Adipocyte (in vitro differentiated cells): ENCODE data around the gene VRK1.
A peak's percentile ranks its signal among the peaks of the same experiment; 100 is the strongest.

ENCODE experiments used
- DNase-seq: peaks from one replicate; pipeline ENCODE4 v3.0.0-alpha.2; 2015; ENCODE audit warnings: low read depth
- H3K27me3 ChIP-seq: replicated peaks from 2 replicates; pipeline ENCODE4 v1.7.0; 2013; ENCODE audit warnings: mild to moderate bottlenecking, low read length, moderate library complexity; ENCODE audit not compliant: control insufficient read depth, insufficient read depth
- H3K36me3 ChIP-seq: 2 replicates; pipeline ENCODE4 v1.7.0; 2013; ENCODE audit warnings: low read length, mild to moderate bottlenecking, moderate library complexity; ENCODE audit not compliant: control insufficient read depth, insufficient read depth, severe bottlenecking
- H3K4me1 ChIP-seq: 2 replicates; pipeline ENCODE4 v1.7.0; 2013; ENCODE audit warnings: mild to moderate bottlenecking, low read length, moderate library complexity; ENCODE audit not compliant: control insufficient read depth, insufficient read depth
- H3K4me3 ChIP-seq: 2 replicates; pipeline ENCODE4 v1.7.0; 2013; ENCODE audit warnings: mild to moderate bottlenecking, low read length, moderate library complexity
- H3K9ac ChIP-seq: 2 replicates; pipeline ENCODE4 v1.7.0; 2013; ENCODE audit warnings: mild to moderate bottlenecking, low read length, moderate library complexity
- H3K9me3 ChIP-seq: 2 replicates; pipeline ENCODE4 v1.7.0; 2013; ENCODE audit warnings: mild to moderate bottlenecking, low read length, moderate library complexity; ENCODE audit not compliant: control insufficient read depth

VRK1 gene

GRCh38 chr14:96796851-96797581, at the start of gene VRK1:
TSS of gene VRK1 (plus strand) at chr14:96797382. CDS start at chr14:96833472, 36,090 bp downstream.
- peak; percentile 99 for DNase-seq
- no peaks in the 10 kb centered on the region for H3K27me3 ChIP-seq
- H3K9me3 ChIP-seq = no peaks in the 10 kb centered on the region
- peak within 1 kb of the TSS; percentile 93 for H3K4me3 ChIP-seq
- H3K4me1 ChIP-seq = peaks cover 13% of the 10 kb centered on the region
- no peaks in the 10 kb centered on the region for H3K36me3 ChIP-seq
- H3K9ac ChIP-seq = peak within 1 kb of the TSS; percentile 87

GRCh38 chr14:96747608-96748007, 49.6 kb upstream of the VRK1 start:
- Histone ChIP-seq H3K4me3 (no peak overlapping the region), H3K9ac (no peak overlapping the region), H3K9me3 (no peaks in the 10 kb centered on the region), H3K4me1 (peaks cover 5% of the 10 kb centered on the region), H3K27me3 (peaks cover 45% of the 10 kb centered on the region), H3K36me3 (no peaks in the 10 kb centered on the region)
- no peak for DNase-seq

GRCh38 chr14:96748362-96748761, 48.8 kb upstream of the VRK1 start:
- no peaks in the 10 kb centered on the region for H3K9me3 ChIP-seq
- no peaks in the 10 kb centered on the region for H3K36me3 ChIP-seq
- no peak overlapping the region for H3K9ac ChIP-seq
- H3K4me1 ChIP-seq = peaks cover 9% of the 10 kb centered on the region
- peaks cover 39% of the 10 kb centered on the region for H3K27me3 ChIP-seq
- H3K4me3 ChIP-seq = no peak overlapping the region
- no peak for DNase-seq

- no peaks in the 10 kb centered on the region for H3K9me3 ChIP-seq
- H3K9ac ChIP-seq = no peak overlapping the region
- H3K4me3 ChIP-seq = no peak overlapping the region
- peaks cover 9% of the 10 kb centered on the region for H3K4me1 ChIP-seq
- H3K36me3 ChIP-seq = no peaks in the 10 kb centered on the region
- DNase-seq = no peak
- H3K27me3 ChIP-seq = peaks cover 18% of the 10 kb centered on the region
Measured at GRCh38 chr14:96751505-96751904, 45.7 kb upstream of the VRK1 start.

GRCh38 chr14:96752125-96752524, 45.1 kb upstream of the VRK1 start:
- Histone ChIP-seq H3K4me1 (peaks cover 9% of the 10 kb centered on the region), H3K36me3 (no peaks in the 10 kb centered on the region), H3K27me3 (peaks cover 19% of the 10 kb centered on the region), H3K9ac (no peak overlapping the region), H3K9me3 (no peaks in the 10 kb centered on the region), H3K4me3 (no peak overlapping the region)
- DNase-seq = no peak

- H3K36me3 ChIP-seq = no peaks in the 10 kb centered on the region
- H3K4me1 ChIP-seq = peaks cover 9% of the 10 kb centered on the region
- no peak overlapping the region for H3K9ac ChIP-seq
- H3K27me3 ChIP-seq = peaks cover 18% of the 10 kb centered on the region
- H3K9me3 ChIP-seq = no peaks in the 10 kb centered on the region
- no peak for DNase-seq
- no peak overlapping the region for H3K4me3 ChIP-seq
Measured at GRCh38 chr14:96752594-96752993, 44.6 kb upstream of the VRK1 start.

- no peaks in the 10 kb centered on the region for H3K36me3 ChIP-seq
- H3K9ac ChIP-seq = no peak overlapping the region
- H3K4me3 ChIP-seq = no peak overlapping the region
- DNase-seq = no peak
- peaks cover 14% of the 10 kb centered on the region for H3K27me3 ChIP-seq
- peaks cover 9% of the 10 kb centered on the region for H3K4me1 ChIP-seq
- H3K9me3 ChIP-seq = no peaks in the 10 kb centered on the region
Measured at GRCh38 chr14:96754162-96754844, 42.9 kb upstream of the VRK1 start.

- peaks cover 9% of the 10 kb centered on the region for H3K4me1 ChIP-seq
- H3K9ac ChIP-seq = no peak overlapping the region
- H3K9me3 ChIP-seq = no peaks in the 10 kb centered on the region
- peaks cover 16% of the 10 kb centered on the region for H3K27me3 ChIP-seq
- H3K4me3 ChIP-seq = no peak overlapping the region
- H3K36me3 ChIP-seq = no peaks in the 10 kb centered on the region
- DNase-seq = no peak
Measured at GRCh38 chr14:96754845-96755184, 42.4 kb upstream of the VRK1 start.

GRCh38 chr14:96756745-96757144, 40.4 kb upstream of the VRK1 start:
- no peaks in the 10 kb centered on the region for H3K9me3 ChIP-seq
- no peak overlapping the region for H3K4me3 ChIP-seq
- DNase-seq = no peak
- peaks cover 9% of the 10 kb centered on the region for H3K4me1 ChIP-seq
- H3K27me3 ChIP-seq = peaks cover 23% of the 10 kb centered on the region
- no peaks in the 10 kb centered on the region for H3K36me3 ChIP-seq
- no peak overlapping the region for H3K9ac ChIP-seq

- no peak for DNase-seq
- H3K4me3 ChIP-seq = no peak overlapping the region
- H3K9ac ChIP-seq = no peak overlapping the region
- H3K27me3 ChIP-seq = peaks cover 23% of the 10 kb centered on the region
- H3K4me1 ChIP-seq = peaks cover 6% of the 10 kb centered on the region
- no peaks in the 10 kb centered on the region for H3K36me3 ChIP-seq
- H3K9me3 ChIP-seq = no peaks in the 10 kb centered on the region
Measured at GRCh38 chr14:96757456-96757855, 39.7 kb upstream of the VRK1 start.

GRCh38 chr14:96761066-96761465, 36.1 kb upstream of the VRK1 start:
- Histone ChIP-seq H3K36me3 (no peaks in the 10 kb centered on the region), H3K9ac (no peak overlapping the region), H3K9me3 (no peaks in the 10 kb centered on the region), H3K27me3 (peaks cover 23% of the 10 kb centered on the region), H3K4me3 (no peak overlapping the region), H3K4me1 (no peaks in the 10 kb centered on the region)
- DNase-seq = no peak
